Esophagus squamous epithelium (tissue), 5 donors: Measurements from ENCODE around the gene NOCT. TPM values are rescaled to one million over a fixed set of nuclear protein-coding genes. Genes with fewer than 3 reads are reported as not detected.

ENCODE experiments used
- DNase-seq: peaks from one replicate; lab custom pipeline; 2025; lab: John Stamatoyannopoulos, UW
- H3K27ac ChIP-seq, 4 donors: fragments of 200-600 bp; sonication (generic); one replicate each; pipeline ENCODE4 v1.5.1; 2016 to 2019; ENCODE audit warnings: mild to moderate bottlenecking in 1 of 4
- H3K27me3 ChIP-seq, 4 donors: fragments of 200-600 bp; sonication (generic); 1 replicate in 3 of 4; 2 replicates in 1 of 4; pipeline versions ENCODE4 v1.5.1 to v1.6.0; 2017 to 2021; ENCODE audit warnings: antibody characterized with exemption in 1 of 4
- H3K36me3 ChIP-seq, 3 donors: fragments of 200-600 bp; sonication (generic); one replicate each; pipeline ENCODE4 v1.5.1; 2016 to 2019
- H3K4me1 ChIP-seq, 3 donors: fragments of 200-600 bp; sonication (generic); one replicate each; pipeline ENCODE4 v1.5.1; 2017 to 2019
- H3K4me3 ChIP-seq, 4 donors: fragments of 200-600 bp; sonication (generic); 1 replicate in 3 of 4; 2 replicates in 1 of 4; pipeline ENCODE4 v1.5.1; 2016 to 2019; ENCODE audit warnings: mild to moderate bottlenecking in 2 of 4, moderate library complexity in 1 of 4
- H3K9me3 ChIP-seq, 3 donors: fragments of 200-600 bp; sonication (generic); one replicate each; pipeline ENCODE4 v1.5.1; 2016 to 2019
- POLR2A ChIP-seq, 4 donors: fragments of 450-650 bp; IDR thresholded peaks; one replicate each; pipeline ENCODE4 v1.6.1; 2017; ENCODE audit warnings: antibody characterized with exemption in 4 of 4, mild to moderate bottlenecking in 4 of 4, moderate library complexity in 3 of 4
- WGBS, 2 donors: methylation state at CpG; one replicate each; pipeline ENCODE4 v1.1.5; 2018; 5-methylcytosine and 5-hydroxymethylcytosine counted together
- intact Hi-C: fragments of 100-400 bp; cut with DNase I; formaldehyde crosslinking; loops from one replicate; pipeline ENCODE4 v1.15.0; 2022
- total RNA-seq, 4 donors: library from RNA; depleted of rRNA; stranded (reverse); fragments of >200 nt; gene quantifications; one replicate each; pipeline ENCODE4 v1.1.0, GENCODE V29; 2016
- TF ChIP-seq, protein P1 (sequence below), 6 experiments: fragments of 450-650 bp in 4 of 6; fragments of 200-600 bp in 2 of 6; sonication (generic) in 2 of 6; IDR thresholded peaks; one replicate each; pipeline ENCODE4 v1.5.1; 2016 to 2019; ENCODE audit warnings: antibody characterized with exemption in 6 of 6, mild to moderate bottlenecking in 4 of 6, moderate library complexity in 4 of 6
- donor health status: DM: yes; HTN: yes; CAD: no.

NOCT gene
- total RNA-seq, 4 donors from 2014 or later: 4.4 to 19.0 (median 6.9) TPM

DNA sequence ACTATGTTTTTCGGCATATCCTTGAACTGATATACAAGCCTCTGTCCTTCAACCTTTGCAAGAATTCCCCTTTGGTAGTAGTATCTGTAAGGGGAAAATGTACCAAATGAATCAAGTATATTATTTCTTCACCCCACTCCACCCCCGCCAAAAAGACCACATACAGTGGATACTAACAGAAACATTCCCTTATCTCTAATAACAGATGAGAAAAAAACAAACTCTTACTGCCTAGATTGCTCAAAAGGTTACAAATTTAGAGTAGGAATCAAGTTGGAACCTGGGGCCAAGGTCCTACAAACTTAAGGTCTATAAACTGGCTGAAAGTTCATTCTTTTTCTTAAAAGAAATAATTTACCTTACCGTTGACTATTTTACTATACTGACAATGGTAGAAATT lies 45.0 kb downstream of the NOCT start:
- 96 to 98% methylated on average over 3 of the region's 3 CpGs for WGBS, 2 donors
- peaks cover 12 to 98% (median 39%) of the 10 kb centered on the region in 3 donors for H3K36me3 ChIP-seq
- intact Hi-C loops: no loop called here
- H3K9me3 ChIP-seq: no peaks in the 10 kb centered on the region
- H3K27me3 ChIP-seq: no peaks in the 10 kb centered on the region
- no peaks in the 10 kb centered on the region for H3K4me1 ChIP-seq
- DNase-seq: no peak
- TF ChIP-seq POLR2A (IDR thresholded peaks at IDR 0.05): no peak
- TF ChIP-seq, protein P1, sequence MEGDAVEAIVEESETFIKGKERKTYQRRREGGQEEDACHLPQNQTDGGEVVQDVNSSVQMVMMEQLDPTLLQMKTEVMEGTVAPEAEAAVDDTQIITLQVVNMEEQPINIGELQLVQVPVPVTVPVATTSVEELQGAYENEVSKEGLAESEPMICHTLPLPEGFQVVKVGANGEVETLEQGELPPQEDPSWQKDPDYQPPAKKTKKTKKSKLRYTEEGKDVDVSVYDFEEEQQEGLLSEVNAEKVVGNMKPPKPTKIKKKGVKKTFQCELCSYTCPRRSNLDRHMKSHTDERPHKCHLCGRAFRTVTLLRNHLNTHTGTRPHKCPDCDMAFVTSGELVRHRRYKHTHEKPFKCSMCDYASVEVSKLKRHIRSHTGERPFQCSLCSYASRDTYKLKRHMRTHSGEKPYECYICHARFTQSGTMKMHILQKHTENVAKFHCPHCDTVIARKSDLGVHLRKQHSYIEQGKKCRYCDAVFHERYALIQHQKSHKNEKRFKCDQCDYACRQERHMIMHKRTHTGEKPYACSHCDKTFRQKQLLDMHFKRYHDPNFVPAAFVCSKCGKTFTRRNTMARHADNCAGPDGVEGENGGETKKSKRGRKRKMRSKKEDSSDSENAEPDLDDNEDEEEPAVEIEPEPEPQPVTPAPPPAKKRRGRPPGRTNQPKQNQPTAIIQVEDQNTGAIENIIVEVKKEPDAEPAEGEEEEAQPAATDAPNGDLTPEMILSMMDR (IDR thresholded peaks at IDR 0.05): no peak
- H3K4me3 ChIP-seq: no peak overlapping the region
- no peak overlapping the region for H3K27ac ChIP-seq

DNA sequence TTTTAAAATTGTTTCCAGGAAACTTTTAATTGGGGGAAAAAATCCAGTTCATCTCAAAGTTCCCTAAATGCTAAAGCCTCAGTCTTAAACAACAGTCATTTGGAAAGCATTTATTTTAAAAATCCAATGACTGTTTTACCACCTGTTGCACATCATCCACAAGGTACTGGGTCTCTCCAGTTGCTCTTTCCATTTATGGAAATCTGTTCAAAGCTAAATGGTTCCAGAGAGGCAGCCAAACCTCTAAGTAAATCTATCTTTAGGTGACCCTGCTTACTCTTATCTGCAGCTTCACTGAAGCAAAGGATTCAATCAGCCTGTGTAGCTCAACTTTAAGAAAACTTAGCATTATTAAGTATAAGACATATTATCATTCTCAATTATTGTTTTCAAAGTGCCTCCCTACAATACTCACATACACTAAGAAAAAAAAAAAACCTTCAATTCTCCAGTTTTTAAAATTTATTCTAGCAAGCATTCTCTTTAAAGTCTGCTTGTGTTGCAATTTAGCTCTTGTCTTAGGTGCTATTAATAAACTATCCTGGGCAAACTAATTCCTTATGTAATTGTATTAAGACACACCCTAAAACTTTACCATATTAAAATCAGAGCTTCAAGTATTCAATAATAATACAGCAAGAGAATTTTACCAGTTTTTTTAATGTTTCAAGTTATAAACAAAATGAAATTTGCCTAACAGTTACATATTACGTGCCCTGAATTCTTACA lies 60.6 kb downstream of the NOCT start:
- Histone ChIP-seq H3K4me1 (peaks cover 0 to 66% (median 6%) of the 10 kb centered on the region in 3 donors), H3K27ac (peak overlapping the region in 1 of 4 donors; percentile 34)
- 90 to 93% methylated on average over 1 of the region's 1 CpG for WGBS, 2 donors

DNA sequence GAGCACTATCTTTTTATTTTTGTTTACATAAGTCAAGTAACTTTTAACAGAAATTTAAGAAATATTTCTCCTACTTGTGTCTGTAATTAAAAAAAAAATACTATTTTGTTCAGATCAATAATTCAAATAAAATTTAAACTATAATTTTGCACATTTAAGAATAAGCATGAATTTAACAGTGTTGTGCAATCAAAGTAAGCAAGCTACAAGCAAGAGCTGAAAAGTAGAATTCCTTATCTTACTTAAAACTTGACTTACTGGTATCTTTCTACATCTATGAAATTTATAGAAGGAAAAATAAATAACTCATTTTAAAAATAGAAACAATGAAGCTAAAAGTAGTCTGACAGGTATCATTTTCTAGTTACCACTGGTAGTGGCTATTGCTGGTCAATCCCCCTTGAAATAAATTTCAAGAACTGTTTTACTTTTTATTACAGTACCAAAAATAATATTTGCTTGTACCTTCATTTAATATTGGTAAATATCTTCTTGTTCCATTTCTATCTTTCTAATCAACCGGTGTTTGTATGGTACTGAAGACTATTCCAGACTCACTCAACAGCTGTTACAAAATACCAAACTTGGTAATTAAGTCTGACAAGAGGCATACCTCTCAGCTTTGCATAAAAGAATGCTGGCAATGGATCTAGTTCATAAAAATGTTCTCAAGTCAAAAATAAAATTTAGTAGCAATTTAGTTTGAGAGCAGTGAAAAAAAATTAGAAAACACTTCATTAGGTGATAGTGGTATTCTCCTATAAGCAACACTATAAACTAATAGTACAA lies 62.2 kb downstream of the NOCT start:
- 42 to 71% methylated on average over 1 of the region's 1 CpG for WGBS, 2 donors
- no peak for DNase-seq
- Histone ChIP-seq H3K27ac (peak overlapping the region in 2 of 4 donors; percentile 2 to 4), H3K4me3 (no peak overlapping the region), H3K36me3 (peaks cover 0 to 6% (median 0%) of the 10 kb centered on the region in 3 donors), H3K4me1 (peaks cover 0 to 81% (median 15%) of the 10 kb centered on the region in 3 donors), H3K9me3 (no peaks in the 10 kb centered on the region), H3K27me3 (no peaks in the 10 kb centered on the region)
- intact Hi-C loops: no loop called here
- TF ChIP-seq, protein P1 (IDR thresholded peaks at IDR 0.05): no peak
- no peak for TF ChIP-seq POLR2A (IDR thresholded peaks at IDR 0.05)

More for the DNA sequence above, 60.6 kb downstream of the NOCT start:
- Histone ChIP-seq H3K27me3 (no peaks in the 10 kb centered on the region), H3K9me3 (no peaks in the 10 kb centered on the region), H3K4me3 (no peak overlapping the region), H3K36me3 (peaks cover 0 to 22% (median 9%) of the 10 kb centered on the region in 3 donors)
- TF ChIP-seq POLR2A (IDR thresholded peaks at IDR 0.05): no peak
- TF ChIP-seq, protein P1 (IDR thresholded peaks at IDR 0.05): no peak
- intact Hi-C loops: no loop called here
- no peak for DNase-seq

DNA sequence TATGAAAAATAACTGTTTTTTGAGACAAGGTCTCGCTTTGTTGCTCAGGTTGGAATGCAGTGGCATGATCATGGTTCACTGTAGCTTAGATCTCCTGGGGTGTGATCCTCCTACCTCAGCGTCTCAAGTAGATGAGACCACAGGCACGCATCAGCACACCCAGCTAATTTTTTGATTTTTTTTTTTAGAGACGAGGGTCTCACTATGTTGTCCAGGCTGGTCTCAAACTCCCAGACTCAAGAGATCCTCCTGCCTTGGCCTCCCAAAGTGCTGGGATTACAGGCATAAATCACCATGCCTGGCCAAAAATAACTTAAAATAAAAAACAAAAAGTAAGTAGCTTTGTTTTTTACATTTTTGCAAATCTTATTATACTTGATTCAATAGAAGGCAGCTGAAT lies 63.3 kb downstream of the NOCT start:
- peak overlapping the region in 2 of 4 donors; percentile 21 to 41 for H3K27ac ChIP-seq
- 79 to 81% methylated on average over 4 of the region's 4 CpGs for WGBS, 2 donors
- peaks cover 0 to 81% (median 15%) of the 10 kb centered on the region in 3 donors for H3K4me1 ChIP-seq
- H3K4me3 ChIP-seq: no peak overlapping the region
- intact Hi-C loops: no loop called here
- no peaks in the 10 kb centered on the region for H3K9me3 ChIP-seq
- H3K36me3 ChIP-seq: no peaks in the 10 kb centered on the region
- no peak for DNase-seq
- no peak for TF ChIP-seq POLR2A (IDR thresholded peaks at IDR 0.05)
- TF ChIP-seq, protein P1 (IDR thresholded peaks at IDR 0.05): no peak
- no peaks in the 10 kb centered on the region for H3K27me3 ChIP-seq
